Activated T-cell treated with anti-CD3 and anti-CD28 coated beads for 4 hours (primary cell): ENCODE data around the gene SH3GL2.
"Not testable (repeated sequence)": the region's sequence is repeated elsewhere in the genome, so short reads cannot be mapped to it uniquely, and the experiment has no call there.

ENCODE experiments used
- DNase-seq: peaks from one replicate; pipeline ENCODE4 v3.0.0-alpha.2; 2020

Gene SH3GL2

DNA sequence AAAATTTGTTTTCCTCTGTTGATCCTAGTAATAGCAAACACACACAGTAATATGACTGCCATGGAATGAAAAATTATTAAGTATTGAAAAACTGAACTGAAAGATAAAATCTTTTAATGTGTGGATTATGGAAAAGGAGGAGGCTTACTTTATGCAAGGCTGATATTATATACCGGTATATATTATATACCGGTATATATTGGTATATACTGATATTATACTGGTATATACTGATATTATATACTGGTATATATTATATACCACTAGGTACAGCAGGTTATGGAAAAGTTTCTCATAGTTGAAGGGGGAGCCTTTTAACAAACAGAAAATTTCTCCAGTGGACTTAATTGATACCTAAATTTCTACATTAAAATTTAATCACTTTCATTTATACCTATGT, 181.4 kb downstream of the SH3GL2 start:
- DNase-seq = no peak

DNA sequence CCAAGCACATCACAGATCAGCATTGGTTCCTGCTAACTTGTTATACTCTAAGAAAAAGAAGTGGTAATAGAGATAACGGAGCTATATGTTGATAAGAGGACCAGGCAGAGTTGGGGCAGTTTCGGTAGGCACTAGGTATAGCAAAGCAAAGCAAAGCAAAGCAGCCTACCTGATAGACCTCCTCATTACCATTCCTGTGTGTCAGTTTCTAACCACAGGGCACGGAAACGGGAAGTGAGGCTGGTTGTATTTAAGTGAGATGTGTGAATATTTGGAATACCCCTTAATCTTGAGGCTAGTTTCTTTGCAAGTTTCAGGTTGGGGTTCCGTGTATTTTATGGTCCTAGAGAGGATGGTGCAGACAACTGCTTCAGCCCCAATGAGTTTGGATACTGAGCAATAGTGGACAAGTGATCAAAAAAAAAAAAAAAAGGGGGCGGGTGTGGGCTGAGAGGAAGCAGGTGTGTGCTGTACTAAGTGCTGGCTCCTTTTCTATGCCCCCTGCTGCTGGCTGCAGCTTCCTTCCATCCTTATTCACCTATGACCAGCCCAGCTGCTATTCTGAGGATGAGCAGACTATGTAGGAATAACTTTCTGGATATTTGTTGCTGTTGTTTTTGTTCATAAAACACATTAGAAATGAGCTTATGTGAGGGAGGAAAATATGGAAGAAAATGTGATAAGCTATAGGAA, 183.3 kb downstream of the SH3GL2 start:
- no peak for DNase-seq

DNA sequence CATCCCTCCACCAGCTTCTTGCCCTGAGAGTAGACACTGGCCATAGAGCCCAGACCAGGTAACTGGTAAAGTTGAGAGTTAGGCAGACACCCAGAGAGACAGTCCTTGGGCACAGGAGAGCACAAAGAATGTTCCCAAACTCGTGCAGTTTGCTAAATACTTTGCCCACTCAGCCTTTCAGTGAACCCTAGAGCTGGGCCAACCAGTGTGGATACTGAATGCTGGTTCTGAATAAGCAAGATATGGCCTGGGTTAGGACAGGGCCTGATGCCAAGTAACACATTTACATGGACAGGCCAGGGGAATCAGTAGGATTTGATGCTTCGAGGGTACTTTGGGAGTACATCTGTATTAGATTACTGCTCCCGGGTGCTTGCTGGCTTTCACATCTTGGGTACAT, 185.4 kb downstream of the SH3GL2 start:
- no peak for DNase-seq

DNA sequence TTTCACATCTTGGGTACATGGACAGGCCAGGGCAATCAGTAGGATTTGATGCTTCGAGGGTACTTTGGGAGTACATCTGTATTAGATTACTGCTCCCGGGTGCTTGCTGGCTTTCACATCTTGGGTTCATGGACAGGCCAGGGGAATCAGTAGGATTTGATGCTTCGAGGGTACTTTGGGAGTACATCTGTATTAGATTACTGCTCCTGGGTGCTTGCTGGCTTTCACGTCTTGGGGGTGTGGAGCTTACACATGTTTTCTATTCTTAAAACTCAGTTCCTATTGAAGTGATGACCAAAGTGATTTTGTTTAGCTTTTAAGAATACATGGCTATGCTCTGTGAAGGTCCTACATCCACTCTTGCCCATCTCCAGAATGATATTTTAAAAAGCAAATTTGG, 186.3 kb downstream of the SH3GL2 start:
- not testable (repeated sequence) for DNase-seq

DNA sequence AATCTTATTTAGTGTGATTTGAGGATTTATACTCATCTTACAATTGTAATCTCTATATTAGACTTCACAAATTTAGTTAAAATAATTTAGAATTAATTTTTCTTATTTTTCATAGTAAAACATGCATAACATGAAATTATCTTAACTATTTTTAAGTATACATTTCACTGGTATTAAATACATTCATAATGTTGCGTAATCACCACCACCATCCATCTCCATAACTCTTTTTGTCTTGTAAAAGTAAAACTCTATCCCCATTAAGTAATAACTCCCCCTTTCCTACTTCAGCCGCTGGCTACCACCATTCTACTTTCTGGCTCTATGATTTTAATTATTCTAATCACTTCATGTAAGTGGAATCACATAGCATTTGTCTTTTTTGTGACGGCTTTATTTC, 193.4 kb downstream of the SH3GL2 start:
- DNase-seq = no peak

DNA sequence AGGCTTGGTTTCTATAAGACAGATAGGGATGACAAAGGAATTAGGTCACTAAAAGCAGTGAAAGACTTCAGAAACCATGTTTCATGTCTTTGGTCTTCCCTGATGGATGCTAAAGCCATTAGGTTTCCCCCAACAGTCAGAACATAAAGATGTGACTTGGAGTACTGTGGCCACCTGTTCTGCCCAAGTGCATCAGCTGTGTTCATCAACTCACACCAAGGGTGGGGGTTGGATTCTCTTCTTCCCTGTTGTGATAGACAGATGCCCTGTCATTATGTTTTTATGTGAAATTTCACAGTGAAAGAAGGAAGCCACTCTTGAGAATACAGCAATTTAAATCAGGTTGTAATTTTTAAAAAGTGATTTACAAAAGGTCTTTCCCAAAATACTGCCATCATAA, 196.8 kb downstream of the SH3GL2 start:
- no peak for DNase-seq

DNA sequence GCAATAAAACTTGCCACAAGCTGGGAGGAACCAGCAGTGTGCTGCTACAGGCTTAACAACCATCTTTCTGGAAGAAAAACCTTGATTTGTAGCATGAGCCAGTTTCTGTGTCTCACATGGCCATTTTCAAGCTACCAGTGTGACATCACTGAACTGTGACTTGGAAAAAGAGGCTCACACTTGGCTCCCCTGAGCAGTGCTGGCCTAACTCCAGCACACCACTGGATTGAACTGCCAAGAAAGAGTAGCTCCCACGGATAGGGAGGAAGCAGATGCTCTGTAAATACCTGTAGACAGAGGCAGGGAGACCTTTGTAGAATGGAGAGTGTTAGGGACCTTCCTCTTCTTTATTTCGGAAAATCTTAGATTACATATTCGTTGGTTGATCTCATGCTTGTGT, 197.9 kb downstream of the SH3GL2 start:
- DNase-seq = no peak

DNA sequence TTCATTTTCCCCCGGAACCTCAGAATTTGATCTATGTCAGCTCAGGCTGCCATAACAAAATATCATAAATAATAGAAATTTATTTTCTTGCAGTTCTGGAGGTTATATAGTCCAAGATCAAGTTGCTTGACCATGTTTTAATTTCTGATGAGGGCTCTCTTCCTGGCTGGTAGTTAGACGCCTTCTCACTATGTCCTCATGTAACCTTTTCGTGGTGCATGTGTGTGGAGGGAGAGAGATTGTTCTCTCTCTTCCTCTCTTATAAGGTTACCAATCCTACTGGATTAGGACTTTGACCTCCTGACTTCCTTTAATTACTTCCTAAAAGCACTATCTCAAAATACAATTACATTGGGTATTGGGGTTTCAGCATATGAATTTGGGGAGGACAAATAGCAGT, 198.6 kb downstream of the SH3GL2 start:
- no peak for DNase-seq

DNA sequence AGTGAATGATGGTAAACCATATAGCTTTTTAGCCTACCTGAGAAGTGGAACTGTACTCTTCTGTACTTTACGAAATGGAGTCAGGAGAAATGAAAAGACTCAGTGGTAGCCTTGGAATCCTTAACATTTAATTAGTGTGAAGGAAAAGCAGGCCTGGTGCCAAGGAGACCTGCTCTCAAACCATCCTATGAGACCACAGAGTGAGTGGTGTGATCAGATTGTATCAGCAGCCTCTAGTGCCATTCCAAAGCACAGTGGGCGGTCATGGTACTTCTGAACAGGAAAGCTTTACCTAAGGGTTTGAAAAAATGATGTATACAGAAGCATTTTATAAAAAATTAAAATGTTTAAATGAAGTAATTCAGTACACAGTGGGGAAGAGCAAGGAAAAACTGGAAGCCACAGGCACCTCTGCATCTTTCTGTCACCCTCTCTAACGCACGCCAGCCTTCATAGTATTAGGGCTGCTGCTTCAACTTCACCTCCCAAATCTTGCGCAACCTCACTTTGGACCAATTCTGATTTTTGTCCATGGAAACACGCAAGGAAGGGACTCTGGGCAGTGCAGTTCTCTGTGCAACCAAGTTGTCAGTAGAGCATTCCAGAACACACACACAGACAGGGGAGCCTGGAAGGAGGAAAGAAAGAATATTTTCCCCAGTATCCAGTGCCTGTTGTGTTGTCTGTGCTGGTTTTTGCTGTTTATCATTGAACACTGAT, 203.7 kb downstream of the SH3GL2 start:
- no peak for DNase-seq

DNA sequence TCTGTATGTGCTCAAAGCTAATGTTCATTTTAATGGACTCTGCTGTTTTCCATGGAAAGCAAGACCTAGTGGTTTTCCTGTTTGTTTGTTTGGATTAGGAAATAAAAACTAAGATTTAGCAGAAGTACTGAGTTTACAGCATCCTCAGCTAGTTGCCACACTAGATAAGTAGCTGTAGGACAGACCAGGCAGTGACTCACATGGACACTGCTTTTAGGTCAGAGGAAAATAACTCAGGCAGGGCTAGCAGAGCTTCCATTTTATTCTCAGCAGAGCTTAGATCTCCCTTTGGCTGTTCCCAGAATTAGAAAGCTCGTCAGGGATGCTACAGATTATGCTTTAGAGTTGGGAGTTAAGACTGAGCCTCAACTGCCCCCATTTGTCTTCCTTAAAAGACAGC, 204.4 kb downstream of the SH3GL2 start:
- no peak for DNase-seq

DNA sequence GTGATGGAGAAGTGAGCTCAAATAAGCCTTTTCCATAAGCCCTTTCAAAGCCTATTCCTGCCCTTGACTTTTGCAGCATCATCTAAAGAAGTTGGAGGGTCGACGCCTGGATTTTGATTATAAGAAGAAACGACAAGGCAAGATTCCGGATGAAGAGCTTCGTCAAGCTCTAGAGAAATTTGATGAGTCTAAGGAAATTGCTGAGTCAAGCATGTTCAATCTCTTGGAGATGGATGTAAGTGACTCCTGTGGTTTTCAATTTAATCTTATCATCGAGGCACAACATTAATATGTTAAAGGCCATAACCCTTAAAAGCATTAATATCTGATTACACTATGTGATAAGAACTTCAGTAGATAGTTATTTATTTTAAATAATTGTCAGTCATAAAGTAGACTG, 210.4 kb downstream of the SH3GL2 start:
- DNase-seq = no peak

DNA sequence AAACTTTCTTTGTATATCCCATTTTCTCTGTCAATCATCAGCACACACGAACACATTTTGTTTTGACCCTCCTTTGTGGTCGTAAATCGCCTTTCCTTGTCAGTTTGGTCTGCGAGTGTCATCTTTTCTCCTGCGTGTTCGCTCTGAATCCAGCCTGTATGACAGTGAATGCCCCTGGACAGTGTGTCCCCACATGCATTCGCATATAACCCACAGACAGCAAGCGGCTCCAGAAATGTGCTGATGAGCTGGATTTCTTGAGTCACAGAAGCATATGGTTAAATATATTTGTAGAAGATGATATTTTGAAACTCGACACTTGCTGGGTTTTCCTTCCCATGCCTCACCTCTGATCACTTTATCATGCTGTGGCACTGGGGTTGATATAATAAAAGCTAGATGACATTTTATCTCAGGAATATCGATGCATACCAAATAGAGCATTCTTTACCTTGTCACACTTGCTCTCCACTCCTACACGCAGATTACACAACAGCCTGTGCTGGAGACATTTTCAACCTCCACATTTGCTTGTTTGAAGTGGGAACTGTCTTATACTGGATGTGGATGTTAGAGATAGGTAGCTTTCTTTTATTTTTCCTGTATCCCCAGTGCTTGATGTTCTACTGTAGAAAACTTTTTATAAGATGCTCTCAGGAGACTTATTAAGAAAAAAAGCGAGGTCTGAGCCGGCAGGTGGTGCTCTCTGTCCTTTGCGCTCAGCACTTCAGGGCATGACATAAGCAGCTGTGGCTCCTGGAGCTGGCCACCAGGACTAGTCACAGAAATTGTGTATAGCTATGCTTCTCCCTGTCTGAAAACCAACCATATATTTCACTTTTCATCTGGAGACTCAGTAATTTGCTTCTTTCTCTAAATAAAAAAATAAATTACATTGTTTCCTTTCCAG, 215.1 kb downstream of the SH3GL2 start:
- DNase-seq = no peak

DNA sequence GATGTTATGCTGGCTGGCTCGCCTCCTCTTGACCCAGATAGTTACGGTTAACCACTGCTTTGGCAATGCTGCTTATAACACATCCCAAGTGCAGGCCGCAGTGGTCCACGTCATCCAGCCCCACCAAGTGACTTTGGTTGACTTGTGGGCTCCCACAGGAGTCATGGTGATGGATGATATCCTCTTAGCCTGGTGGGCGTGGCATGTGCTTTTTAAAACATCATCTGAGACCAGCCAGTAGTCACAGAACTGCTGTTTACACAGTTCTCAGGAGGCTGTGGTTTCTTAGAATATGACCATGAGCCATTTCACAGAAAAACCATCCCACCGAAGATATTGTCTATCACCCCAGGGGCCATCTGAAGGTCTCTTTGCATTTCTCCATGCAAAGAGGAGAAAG, 216.9 kb downstream of the SH3GL2 start:
- no peak for DNase-seq

DNA sequence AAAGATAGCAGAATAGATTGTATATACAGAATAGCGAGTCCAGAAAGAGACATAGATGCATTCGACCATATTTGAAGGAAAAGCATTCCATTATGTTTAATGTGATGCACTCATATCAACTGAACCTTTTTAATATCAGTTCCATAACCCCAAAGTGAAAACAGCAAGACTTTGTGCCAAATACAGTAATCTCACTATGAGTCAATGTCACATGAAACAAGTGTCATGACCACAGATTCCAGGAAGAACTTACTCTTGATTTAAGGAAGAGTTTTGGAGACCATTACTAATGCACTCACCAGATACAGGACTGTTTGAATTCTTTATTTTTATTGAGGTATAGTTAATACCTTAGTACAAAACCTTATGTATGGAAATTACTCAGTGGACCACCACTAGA, 220.5 kb downstream of the SH3GL2 start:
- no peak for DNase-seq

DNA sequence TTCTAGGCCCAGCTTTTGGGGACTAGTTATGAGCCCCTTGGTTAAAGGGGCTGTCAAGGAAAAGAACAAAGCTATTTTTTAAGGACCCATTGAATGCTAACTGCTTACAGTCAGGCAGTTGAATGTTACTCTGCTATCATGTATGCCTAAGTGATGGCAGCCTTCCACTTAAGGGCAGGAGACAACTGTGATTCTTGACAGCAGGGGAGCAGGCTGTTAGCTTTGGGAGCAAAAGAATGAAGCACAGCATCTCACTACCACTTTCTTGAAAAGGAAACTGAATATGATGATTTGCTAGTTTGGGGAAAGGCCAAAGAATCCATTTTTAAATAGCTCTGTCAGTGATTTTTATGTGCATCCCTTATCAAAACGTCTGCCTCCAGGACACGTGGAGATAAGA, 221.6 kb downstream of the SH3GL2 start:
- no peak for DNase-seq

DNA sequence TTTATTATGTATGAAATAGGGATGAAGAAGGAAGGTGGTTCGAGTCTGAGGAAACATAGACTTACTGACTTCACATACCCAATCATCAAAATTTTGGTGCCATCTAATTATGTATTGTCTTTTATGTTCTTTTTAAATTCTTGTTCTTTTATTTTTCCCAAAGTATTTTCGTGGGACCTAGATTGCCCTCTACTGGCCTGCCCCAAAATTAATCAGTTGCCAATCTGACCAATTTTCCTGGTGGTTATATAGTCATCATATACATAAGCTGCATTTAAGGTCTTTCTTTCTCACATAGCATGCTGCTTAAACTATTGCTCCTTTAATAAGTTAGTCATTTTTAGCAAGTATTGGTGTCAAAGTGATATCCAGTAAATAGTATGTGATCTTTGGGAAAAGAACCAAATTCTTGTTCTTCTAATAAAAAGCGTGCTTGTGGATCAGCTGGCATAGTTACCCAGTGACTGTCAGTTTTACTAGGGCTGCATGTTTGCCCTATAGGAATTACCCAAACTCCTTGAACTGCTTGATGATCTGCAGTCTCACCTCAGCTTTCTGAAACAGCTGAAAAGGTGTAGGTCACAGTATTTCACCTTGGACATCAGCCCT, 223.5 kb downstream of the SH3GL2 start:
- DNase-seq = no peak

DNA sequence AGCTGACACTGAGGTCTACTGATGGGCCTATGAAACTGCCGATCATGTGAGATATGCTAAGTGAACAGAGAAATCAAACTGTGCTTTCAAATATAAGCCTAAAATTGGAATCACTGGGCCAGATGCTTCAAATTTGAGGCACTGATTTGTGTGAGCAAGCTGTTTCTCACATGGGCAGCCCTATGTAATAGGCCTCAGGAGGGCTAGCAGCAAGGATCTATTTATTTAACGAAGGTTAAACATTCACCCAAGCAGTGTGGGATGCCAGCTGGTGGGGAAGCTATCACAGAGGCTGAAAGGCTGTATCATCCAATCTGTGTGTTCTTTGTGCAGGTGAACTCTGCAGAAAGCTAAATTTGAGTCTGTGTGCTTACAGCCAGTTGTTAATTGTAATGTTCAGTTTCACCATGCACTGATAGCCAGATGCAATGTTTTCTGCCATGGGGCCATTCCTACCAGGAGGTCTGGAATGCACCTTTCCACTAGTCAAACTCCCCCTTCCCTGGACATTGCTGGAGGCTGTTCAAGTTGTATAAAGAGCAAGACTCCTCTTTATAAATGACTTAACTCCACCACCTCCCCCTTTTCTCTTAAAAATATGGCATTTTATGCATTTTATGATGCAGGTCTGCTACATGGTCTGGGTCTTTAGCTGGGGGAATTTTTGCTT, 228.9 kb downstream of the SH3GL2 start:
- DNase-seq = no peak

DNA sequence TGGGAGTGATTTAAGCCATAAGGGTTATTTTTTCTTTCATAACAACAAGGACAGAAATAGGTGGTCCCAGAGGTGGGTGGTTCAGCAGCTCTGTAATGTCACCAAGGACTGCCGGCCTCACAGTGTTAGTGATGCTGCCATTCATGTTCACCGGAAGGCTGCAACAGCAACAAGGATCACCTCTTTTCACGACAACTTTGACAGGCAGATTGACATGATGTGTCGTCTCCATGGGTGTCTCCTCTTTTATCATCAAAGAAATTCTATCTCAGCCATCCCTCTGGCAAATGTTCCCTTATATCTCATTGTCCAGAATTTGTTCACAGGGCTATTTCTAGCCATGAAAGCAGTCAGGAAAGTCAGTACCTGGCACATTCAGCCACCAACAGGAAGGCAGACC, 231.5 kb downstream of the SH3GL2 start:
- DNase-seq = no peak

DNA sequence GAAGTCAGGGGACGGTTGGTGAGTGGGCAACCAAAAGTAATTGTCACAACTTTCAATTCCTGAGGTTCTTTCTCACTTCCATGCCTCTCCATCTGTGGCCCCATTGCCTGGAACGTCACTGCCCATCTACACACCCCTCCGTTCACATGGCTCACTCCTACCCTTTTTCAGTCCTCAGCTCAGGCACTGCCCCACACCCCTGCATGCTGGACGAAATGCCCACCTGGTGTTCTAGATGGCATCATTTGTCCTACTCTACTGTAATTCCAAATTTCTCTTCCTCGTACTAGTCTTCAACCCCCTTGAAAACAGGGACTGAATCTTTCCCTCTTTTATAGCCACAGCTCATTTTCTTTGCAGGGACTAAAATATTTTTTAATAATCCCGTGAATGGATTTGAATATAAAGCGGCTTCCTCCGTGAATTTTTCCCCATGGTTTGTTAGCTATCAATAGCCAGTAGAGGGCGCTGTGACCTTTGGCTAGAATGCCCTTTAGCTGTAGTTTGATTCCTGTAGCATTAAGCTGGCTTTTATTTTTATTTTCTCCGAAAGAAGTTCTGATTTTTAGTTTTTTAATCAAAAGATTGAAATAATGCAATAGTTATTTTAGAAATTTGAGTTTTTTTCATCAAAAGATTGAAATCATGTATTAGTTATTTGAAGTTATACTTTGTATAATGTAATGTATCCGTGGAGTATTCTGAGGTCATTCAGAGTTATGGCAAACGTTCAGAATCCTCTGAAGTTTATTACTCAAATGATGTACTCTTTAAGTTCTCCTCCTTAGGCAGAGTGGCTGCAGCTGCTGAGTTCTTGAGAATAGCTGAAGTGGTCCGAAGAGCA, 232.1 kb downstream of the SH3GL2 start:
- DNase-seq = no peak

DNA sequence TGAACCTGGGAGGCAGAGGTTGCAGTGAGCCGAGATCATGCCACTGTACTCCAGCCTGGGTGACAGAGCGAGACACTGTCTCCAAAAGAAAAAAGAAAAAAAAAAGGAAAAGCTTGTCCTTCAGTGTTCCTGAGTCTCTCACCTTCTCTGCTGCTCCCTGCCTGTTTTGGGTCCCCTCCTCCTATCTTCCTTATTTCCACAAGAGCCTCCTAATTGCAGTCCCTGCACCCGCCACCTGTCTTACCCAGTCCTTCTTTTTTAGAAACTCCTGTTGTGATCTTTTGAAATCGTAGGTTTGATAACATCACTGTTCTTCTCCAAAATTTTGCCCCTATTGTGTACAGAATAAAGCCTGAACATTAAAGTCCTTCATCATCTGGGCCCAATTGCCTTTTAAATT, 234.9 kb downstream of the SH3GL2 start:
- DNase-seq = no peak

DNA sequence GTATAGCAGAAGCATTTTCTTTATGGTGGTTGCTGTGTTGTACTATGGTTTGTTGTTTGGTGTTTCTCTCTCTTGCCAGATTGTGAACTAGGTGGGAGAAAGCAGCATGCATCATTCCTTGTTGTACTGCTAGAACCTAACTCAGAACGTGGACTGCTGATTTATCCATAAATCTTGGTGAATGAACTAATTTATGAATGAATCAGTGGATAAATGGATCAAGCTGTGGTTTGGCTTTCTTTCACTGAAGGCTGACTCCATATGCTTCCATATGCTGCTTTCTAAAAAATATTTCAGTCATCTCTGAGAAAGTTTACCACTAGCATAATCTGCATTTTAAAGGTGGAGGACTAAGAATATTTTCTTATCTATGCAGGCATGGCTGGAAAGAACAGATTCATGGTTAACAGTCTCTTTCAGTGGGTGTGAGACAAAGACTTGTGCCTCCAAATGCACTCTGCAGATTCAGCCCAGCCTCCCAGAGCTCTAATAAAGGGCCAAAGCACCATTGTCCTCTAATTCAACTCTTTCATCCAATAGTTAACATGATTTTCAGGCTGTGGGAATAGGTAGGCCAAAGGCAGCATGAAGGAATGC, 237.7 kb downstream of the SH3GL2 start:
- DNase-seq = no peak
